ENCODE results near the gene VPS41.

VPS41 gene

DNA sequence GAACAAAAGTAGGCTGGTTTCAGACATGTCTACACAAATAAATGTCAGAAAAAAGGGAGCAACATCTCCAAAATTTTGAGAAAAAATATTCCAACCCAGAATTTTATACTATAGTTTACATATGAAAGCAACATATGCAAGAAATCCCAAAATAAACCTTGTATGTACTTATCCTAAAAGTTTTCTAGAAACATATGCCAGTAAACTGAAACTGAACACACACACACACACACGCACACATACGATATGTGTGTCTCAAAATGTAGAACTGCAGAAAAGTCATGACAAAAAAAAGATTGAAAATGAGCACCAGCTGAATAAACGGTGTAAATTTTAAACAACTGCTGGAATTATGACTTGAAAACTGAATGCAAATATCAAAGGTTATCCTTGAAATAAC is 81.0 kb downstream of the VPS41 start:
- Histone ChIP-seq H3K27ac (no peak overlapping the region), H3K4me2 (no peak overlapping the region), H3K9ac (no peak overlapping the region), H3K4me3 (IDR thresholded peaks at IDR 0.05; ENCODE audit: insufficient read depth, low read depth, low read length) (no peak overlapping the region), H2AFZ (ENCODE audit: low read depth) (no peak overlapping the region), H3K4me1 (ENCODE audit: low read depth, poor library complexity, severe bottlenecking) (no peaks in the 10 kb centered on the region), H3K27me3 (ENCODE audit: insufficient read depth, low read depth) (no peaks in the 10 kb centered on the region), H3K36me3 (ENCODE audit: insufficient read depth) (no peaks in the 10 kb centered on the region), H4K20me1 (ENCODE audit: insufficient read depth) (no peaks in the 10 kb centered on the region), H3K79me2 (ENCODE audit: insufficient read depth, low read depth) (no peaks in the 10 kb centered on the region)
- TF ChIP-seq, protein P1, sequence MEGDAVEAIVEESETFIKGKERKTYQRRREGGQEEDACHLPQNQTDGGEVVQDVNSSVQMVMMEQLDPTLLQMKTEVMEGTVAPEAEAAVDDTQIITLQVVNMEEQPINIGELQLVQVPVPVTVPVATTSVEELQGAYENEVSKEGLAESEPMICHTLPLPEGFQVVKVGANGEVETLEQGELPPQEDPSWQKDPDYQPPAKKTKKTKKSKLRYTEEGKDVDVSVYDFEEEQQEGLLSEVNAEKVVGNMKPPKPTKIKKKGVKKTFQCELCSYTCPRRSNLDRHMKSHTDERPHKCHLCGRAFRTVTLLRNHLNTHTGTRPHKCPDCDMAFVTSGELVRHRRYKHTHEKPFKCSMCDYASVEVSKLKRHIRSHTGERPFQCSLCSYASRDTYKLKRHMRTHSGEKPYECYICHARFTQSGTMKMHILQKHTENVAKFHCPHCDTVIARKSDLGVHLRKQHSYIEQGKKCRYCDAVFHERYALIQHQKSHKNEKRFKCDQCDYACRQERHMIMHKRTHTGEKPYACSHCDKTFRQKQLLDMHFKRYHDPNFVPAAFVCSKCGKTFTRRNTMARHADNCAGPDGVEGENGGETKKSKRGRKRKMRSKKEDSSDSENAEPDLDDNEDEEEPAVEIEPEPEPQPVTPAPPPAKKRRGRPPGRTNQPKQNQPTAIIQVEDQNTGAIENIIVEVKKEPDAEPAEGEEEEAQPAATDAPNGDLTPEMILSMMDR (conservative IDR thresholded peaks at IDR 0.05; ENCODE audit: low read depth, low read length): no peak

DNA sequence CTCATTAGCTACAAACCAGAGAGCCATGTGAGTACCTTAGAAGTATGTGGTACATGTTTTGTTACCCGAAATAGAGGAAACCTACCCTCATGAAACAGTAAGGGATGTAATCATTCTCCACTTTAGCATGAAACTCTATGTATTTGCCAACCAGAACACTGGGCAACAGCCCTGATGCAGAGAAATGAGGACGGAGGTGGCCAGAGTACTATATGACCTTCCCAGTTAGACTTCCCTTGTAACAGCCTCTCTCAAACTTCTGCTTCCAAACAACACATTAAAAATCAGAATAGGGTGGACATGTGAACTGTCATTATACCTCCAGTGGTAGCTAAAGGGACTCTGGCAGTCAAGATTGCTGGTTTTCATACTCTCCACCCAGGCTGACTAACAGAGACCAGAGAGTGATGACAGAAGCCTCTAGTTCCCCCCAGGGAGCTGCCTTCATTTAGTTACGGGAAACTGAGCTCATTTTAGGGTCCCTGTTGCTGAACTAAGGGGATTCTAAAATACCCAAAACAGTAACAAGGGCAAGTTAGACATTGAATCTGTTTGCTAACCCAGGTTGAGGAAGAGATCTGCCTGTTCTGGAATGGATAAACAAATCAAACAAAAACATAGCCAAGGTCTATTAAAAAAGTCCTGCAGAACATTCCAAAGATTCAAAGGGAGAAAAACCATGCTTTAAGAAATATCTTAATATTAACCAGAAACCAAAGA is 83.1 kb downstream of the VPS41 start:
- Histone ChIP-seq H3K4me1 (ENCODE audit: low read depth, poor library complexity, severe bottlenecking) (no peaks in the 10 kb centered on the region), H3K27me3 (ENCODE audit: insufficient read depth, low read depth) (no peaks in the 10 kb centered on the region), H3K4me2 (no peak overlapping the region), H3K79me2 (ENCODE audit: insufficient read depth, low read depth) (no peaks in the 10 kb centered on the region), H2AFZ (ENCODE audit: low read depth) (no peak overlapping the region), H3K4me3 (IDR thresholded peaks at IDR 0.05; ENCODE audit: insufficient read depth, low read depth, low read length) (no peak overlapping the region), H3K9ac (no peak overlapping the region), H4K20me1 (ENCODE audit: insufficient read depth) (no peaks in the 10 kb centered on the region), H3K36me3 (ENCODE audit: insufficient read depth) (no peaks in the 10 kb centered on the region), H3K27ac (no peak overlapping the region)
- TF ChIP-seq, protein P1 (conservative IDR thresholded peaks at IDR 0.05; ENCODE audit: low read depth, low read length): no peak

- Histone ChIP-seq H3K4me1 (ENCODE audit: low read depth, poor library complexity, severe bottlenecking) (no peaks in the 10 kb centered on the region), H3K27ac (no peak overlapping the region), H2AFZ (ENCODE audit: low read depth) (no peak overlapping the region), H3K4me3 (IDR thresholded peaks at IDR 0.05; ENCODE audit: insufficient read depth, low read depth, low read length) (no peak overlapping the region), H3K27me3 (ENCODE audit: insufficient read depth, low read depth) (no peaks in the 10 kb centered on the region), H3K79me2 (ENCODE audit: insufficient read depth, low read depth) (no peaks in the 10 kb centered on the region), H3K9ac (no peak overlapping the region), H3K4me2 (no peak overlapping the region), H4K20me1 (ENCODE audit: insufficient read depth) (no peaks in the 10 kb centered on the region), H3K36me3 (ENCODE audit: insufficient read depth) (no peaks in the 10 kb centered on the region)
- TF ChIP-seq, protein P1 (conservative IDR thresholded peaks at IDR 0.05; ENCODE audit: low read depth, low read length): no peak
Observed at GRCh38 chr7:38824948-38825347, 84.0 kb downstream of the VPS41 start.

DNA sequence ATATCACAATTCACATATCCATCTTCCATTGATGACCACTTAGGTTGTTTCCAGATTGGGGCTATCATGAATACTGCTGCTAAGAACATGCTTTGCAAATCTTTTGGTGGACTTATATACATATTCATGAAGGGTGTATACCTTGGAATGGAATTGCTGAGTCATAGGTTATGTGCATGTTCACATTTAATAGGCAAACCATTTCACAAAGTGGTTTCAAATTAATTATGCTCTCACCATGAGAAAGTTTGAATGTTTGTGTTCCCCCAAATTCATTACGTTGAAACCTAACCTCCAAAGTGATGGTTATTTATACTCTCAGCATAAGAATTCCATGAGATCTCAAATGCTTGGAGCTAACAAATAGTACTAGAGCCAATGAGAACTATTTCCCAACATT is 86.4 kb downstream of the VPS41 start:
- no peaks in the 10 kb centered on the region for H4K20me1 ChIP-seq (ENCODE audit: insufficient read depth)
- no peak overlapping the region for H3K27ac ChIP-seq
- H3K36me3 ChIP-seq (ENCODE audit: insufficient read depth): no peaks in the 10 kb centered on the region
- H3K27me3 ChIP-seq (ENCODE audit: insufficient read depth, low read depth): no peaks in the 10 kb centered on the region
- no peak overlapping the region for H3K9ac ChIP-seq
- TF ChIP-seq, protein P1 (conservative IDR thresholded peaks at IDR 0.05; ENCODE audit: low read depth, low read length): no peak
- no peak overlapping the region for H2AFZ ChIP-seq (ENCODE audit: low read depth)
- no peaks in the 10 kb centered on the region for H3K4me1 ChIP-seq (ENCODE audit: low read depth, poor library complexity, severe bottlenecking)
- no peak overlapping the region for H3K4me2 ChIP-seq
- H3K4me3 ChIP-seq (IDR thresholded peaks at IDR 0.05; ENCODE audit: insufficient read depth, low read depth, low read length): no peak overlapping the region
- H3K79me2 ChIP-seq (ENCODE audit: insufficient read depth, low read depth): no peaks in the 10 kb centered on the region
